Endothelial cell of umbilical vein (primary cell): ENCODE measurements around the gene DAPK2. TPM values are rescaled to one million over a fixed set of nuclear protein-coding genes. Genes with fewer than 3 reads are reported as not detected.

Experiments
- BruUV-seq: library from RNA; stranded (reverse); fragments of 400-500 nt; replicated peaks from 2 replicates; lab custom pipeline; 2021; lab: Mats Ljungman, UMichigan
- CTCF ChIA-PET: fragments of 300-600, 350-600 bp; sonication (Branson Sonifier 250); formaldehyde crosslinking; loops from one replicate; lab custom pipeline; 2021; ENCODE audit warnings: antibody characterized with exemption, inconsistent platforms; lab: Charles Lee
- POLR2A ChIA-PET: fragments of 300-600, 350-600 bp; sonication (Branson Sonifier 250); formaldehyde crosslinking; loops from one replicate; lab custom pipeline; 2021; ENCODE audit warnings: antibody characterized with exemption, inconsistent platforms; lab: Charles Lee
- DNase-seq: peaks from one replicate; pipeline ENCODE4 v3.0.0-alpha.2; 2011; ENCODE audit warnings: low read depth, low spot score
- FAIRE-seq: peaks from 2 replicates; lab custom pipeline; 2011; peaks lifted over from hg19 to GRCh38; lab: Jason Lieb, UNC
- H2AFZ ChIP-seq: 2 replicates; pipeline ENCODE4 v1.6.0; 2012; ENCODE audit warnings: low read depth, low read length, control low read depth, inconsistent platforms
- H3K27ac ChIP-seq: 2 replicates; pipeline ENCODE4 v1.5.1; 2011; ENCODE audit warnings: low read depth, mild to moderate bottlenecking, control low read depth, low read length, moderate library complexity; ENCODE audit not compliant: insufficient read depth
- H3K27me3 ChIP-seq, 2 experiments: 2 replicates each; pipeline versions ENCODE4 v1.6.0 to v1.6.1; 2011; ENCODE audit warnings: low read length in 2 of 2, mixed read lengths in 1 of 2; ENCODE audit not compliant: control insufficient read depth in 2 of 2, insufficient read depth in 2 of 2
- H3K36me3 ChIP-seq, 2 experiments: 2 replicates in 1 of 2; 3 replicates in 1 of 2; pipeline ENCODE4 v1.5.1; 2011; ENCODE audit warnings: low read length in 2 of 2, mild to moderate bottlenecking in 1 of 2, moderate library complexity in 1 of 2; ENCODE audit not compliant: control insufficient read depth in 2 of 2, insufficient read depth in 2 of 2; ENCODE audit errors: extremely low read depth in 1 of 2
- H3K4me1 ChIP-seq: 3 replicates; pipeline ENCODE4 v1.5.1; 2011; ENCODE audit warnings: mild to moderate bottlenecking, low read length; ENCODE audit not compliant: control insufficient read depth, insufficient read depth; ENCODE audit errors: extremely low read depth
- H3K4me2 ChIP-seq: 2 replicates; pipeline ENCODE4 v1.6.1; 2011; ENCODE audit warnings: low read length, control low read depth, mixed read lengths; ENCODE audit not compliant: insufficient read depth
- H3K4me3 ChIP-seq, 3 experiments: fragments of 200-600 bp in 1 of 3; sonication (generic), shearing (Covaris generic) in 1 of 3; replicated peaks in 1 of 3; 2 replicates each; pipeline ENCODE4 v1.5.1; 2011 to 2016; ENCODE audit warnings: control low read depth in 3 of 3, low read length in 3 of 3, mild to moderate bottlenecking in 2 of 3, inconsistent platforms in 1 of 3, low read depth in 1 of 3, moderate library complexity in 1 of 3; ENCODE audit not compliant: insufficient read depth in 1 of 3
- H3K79me2 ChIP-seq: 2 replicates; pipeline ENCODE4 v1.6.0; 2012; ENCODE audit warnings: low read length, inconsistent platforms; ENCODE audit not compliant: control insufficient read depth, insufficient read depth
- H3K9ac ChIP-seq: replicated peaks from 2 replicates; pipeline ENCODE3; 2011; ENCODE audit warnings: low read length, control low read depth; ENCODE audit not compliant: insufficient read depth; ENCODE audit errors: extremely low read depth
- H3K9me1 ChIP-seq: replicated peaks from 3 replicates; pipeline ENCODE4 v1.6.0; 2011; ENCODE audit warnings: mild to moderate bottlenecking, low read length; ENCODE audit not compliant: control insufficient read depth, insufficient read depth; ENCODE audit errors: extremely low read depth
- H3K9me3 ChIP-seq: replicated peaks from 2 replicates; pipeline ENCODE4 v1.5.1; 2012; ENCODE audit warnings: low read length, inconsistent platforms; ENCODE audit not compliant: control insufficient read depth, insufficient read depth
- H4K20me1 ChIP-seq: replicated peaks from 2 replicates; pipeline ENCODE3; 2011; ENCODE audit warnings: mild to moderate bottlenecking, low read length; ENCODE audit not compliant: control insufficient read depth, insufficient read depth; ENCODE audit errors: extremely low read depth
- CTCF ChIP-seq, 2 donors: IDR thresholded peaks; 1 replicate in 1 of 2; 2 replicates in 1 of 2; pipeline ENCODE4 v1.5.1; 2011; ENCODE audit warnings: low read length in 2 of 2, mild to moderate bottlenecking in 2 of 2, moderate library complexity in 2 of 2, control low read depth in 1 of 2, inconsistent platforms in 1 of 2, low read depth in 1 of 2; ENCODE audit not compliant: insufficient read depth in 1 of 2; ENCODE audit errors: extremely low read depth in 1 of 2
- EZH2 ChIP-seq: IDR thresholded peaks from 2 replicates; pipeline ENCODE4 v1.6.1; 2012; ENCODE audit warnings: borderline replicate concordance, low read depth, mild to moderate bottlenecking, moderate library complexity, low read length, inconsistent platforms; ENCODE audit not compliant: severe bottlenecking
- FOS ChIP-seq: IDR thresholded peaks from 2 replicates; pipeline ENCODE4 v1.6.1; 2011; ENCODE audit warnings: mild to moderate bottlenecking, low read length, moderate library complexity, borderline replicate concordance; ENCODE audit not compliant: insufficient read depth
- GATA2 ChIP-seq: IDR thresholded peaks from 2 replicates; pipeline ENCODE4 v1.7.0; 2011; ENCODE audit warnings: low read depth, mild to moderate bottlenecking, moderate library complexity, mixed read lengths, low read length; ENCODE audit not compliant: insufficient read length, insufficient read depth
- JUN ChIP-seq: IDR thresholded peaks from 2 replicates; pipeline ENCODE4 v1.6.1; 2011; ENCODE audit warnings: borderline replicate concordance, low read depth; ENCODE audit not compliant: insufficient read length, insufficient read depth
- MAX ChIP-seq: IDR thresholded peaks from 2 replicates; pipeline ENCODE4 v1.6.1; 2011; ENCODE audit not compliant: insufficient read depth, insufficient read length
- MYC ChIP-seq: IDR thresholded peaks from one replicate; pipeline ENCODE4 v1.6.1; 2011; ENCODE audit warnings: mild to moderate bottlenecking, low read depth, low read length
- POLR2A ChIP-seq: IDR thresholded peaks from 2 replicates; pipeline ENCODE4 v1.6.1; 2012; ENCODE audit warnings: low read depth, mild to moderate bottlenecking, control low read depth, low read length
- POLR2AphosphoS5 ChIP-seq: IDR thresholded peaks from 2 replicates; pipeline ENCODE4 v1.6.1; 2012; ENCODE audit warnings: low read depth, mild to moderate bottlenecking, control low read depth, low read length, moderate library complexity; ENCODE audit not compliant: insufficient read depth
- dilution Hi-C: fragments of 300-500 bp; cut with MboI; formaldehyde crosslinking; loops from one replicate; pipeline ENCODE4 v1.15.0; 2019; ENCODE audit warnings: low sequenced_read_pairs; ENCODE audit not compliant: extremely low pct_ligation_motif_present
- intact Hi-C: fragments of 100-400 bp; cut with micrococcal nuclease; formaldehyde crosslinking; loops from one replicate; pipeline ENCODE4 v1.10.0; 2022
- polyA plus RNA-seq, 4 experiments: library from polyadenylated mRNA; depleted of rRNA in 3 of 4; stranded (reverse) in 3 of 4; unstranded in 1 of 4; fragments of >200 nt; gene quantifications; 2 replicates each; pipeline versions ENCODE4 v1.2.1 to v1.2.3, GENCODE V29; 2011 to 2012; ENCODE audit warnings: missing spikeins in 1 of 4
- total RNA-seq: library from RNA; stranded (reverse); gene quantifications from 2 replicates; pipeline ENCODE4 v1.2.3, GENCODE V29; 2021

DAPK2 gene
- total and polyA plus RNA-seq, 2 donors (not counting 3 experiments of a cell fraction or from before 2014, with no cell fraction given) = 2.8 to 6.7 TPM

GRCh38 chr15:63991706-63992105, 54.6 kb downstream of the DAPK2 start:
- intact Hi-C loops (no loop called here), dilution Hi-C loops (no loop called here)
- H3K27ac ChIP-seq = no peak overlapping the region
- DNase-seq = peak; percentile 36
- no peaks in the 10 kb centered on the region for H3K27me3 ChIP-seq
- ChIA-PET POLR2A (no interaction called here), CTCF (interaction anchor here (1.8 kb wide), 1 partner anchor 165 kb away, joined by 5 read pairs; no protein-coding TSS in a partner anchor)
- TF ChIP-seq GATA2 (no peak), MAX (no peak), EZH2 (no peak), JUN (no peak), MYC (no peak), POLR2AphosphoS5 (no peak), POLR2A (no peak), FOS (no peak), CTCF (IDR thresholded peaks at IDR 0.05; ENCODE audit: extremely low read depth in 1 of 2, insufficient read depth in 1 of 2, low read depth in 1 of 2, low read length in 2 of 2) (no peak)
- H2AFZ ChIP-seq = no peak overlapping the region
- no peak overlapping the region for H3K9ac ChIP-seq
- no peak overlapping the region for H3K4me3 ChIP-seq
- no peaks in the 10 kb centered on the region for H3K9me1 ChIP-seq
- H4K20me1 ChIP-seq = no peaks in the 10 kb centered on the region
- H3K4me1 ChIP-seq = peaks cover 11% of the 10 kb centered on the region
- no peaks in the 10 kb centered on the region for H3K79me2 ChIP-seq
- H3K9me3 ChIP-seq = no peaks in the 10 kb centered on the region
- BruUV-seq = no TSS peak
- no peak overlapping the region for H3K4me2 ChIP-seq
- FAIRE-seq = peak; percentile 59
- H3K36me3 ChIP-seq = no peaks in the 10 kb centered on the region
